OCI-LY7 (cell line): ENCODE results near the gene WWOX.

Experiments used
- EZH2phosphoT487 ChIP-seq: fragments of 200-600 bp; sonication (generic); IDR thresholded peaks from 2 replicates; pipeline ENCODE4 v1.6.1; 2018; ENCODE audit warnings: low read depth, borderline replicate concordance, mild to moderate bottlenecking, mixed run types, antibody characterized with exemption, low read length, moderate library complexity, mixed read lengths
- TF ChIP-seq, protein P1 (sequence below): fragments of 200-600 bp; sonication (generic); conservative IDR thresholded peaks from 2 replicates; pipeline ENCODE4 v1.5.1; 2014; ENCODE audit warnings: mild to moderate bottlenecking, antibody characterized with exemption, low read length, moderate library complexity, mixed read lengths

DNA sequence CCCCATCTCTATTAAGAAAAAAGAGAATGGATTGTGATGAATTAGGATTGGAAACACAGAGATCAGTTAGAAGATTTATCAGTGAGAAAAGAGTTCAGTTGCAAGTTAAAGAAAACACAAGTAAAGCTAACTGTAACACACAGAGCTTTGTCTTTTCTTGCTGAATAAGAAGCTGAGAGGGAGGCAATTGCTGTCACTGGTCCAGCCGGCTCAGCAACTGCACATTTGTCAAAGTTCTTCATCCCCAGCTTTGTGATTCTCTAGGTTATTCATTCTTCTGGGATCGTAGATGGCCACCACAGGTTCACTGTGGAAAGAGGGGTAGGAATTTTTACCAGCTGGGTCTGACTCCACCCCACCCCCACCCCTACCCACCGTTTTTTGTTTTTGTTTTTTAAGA, 615.7 kb downstream of the WWOX start:
- TF ChIP-seq, protein P1, sequence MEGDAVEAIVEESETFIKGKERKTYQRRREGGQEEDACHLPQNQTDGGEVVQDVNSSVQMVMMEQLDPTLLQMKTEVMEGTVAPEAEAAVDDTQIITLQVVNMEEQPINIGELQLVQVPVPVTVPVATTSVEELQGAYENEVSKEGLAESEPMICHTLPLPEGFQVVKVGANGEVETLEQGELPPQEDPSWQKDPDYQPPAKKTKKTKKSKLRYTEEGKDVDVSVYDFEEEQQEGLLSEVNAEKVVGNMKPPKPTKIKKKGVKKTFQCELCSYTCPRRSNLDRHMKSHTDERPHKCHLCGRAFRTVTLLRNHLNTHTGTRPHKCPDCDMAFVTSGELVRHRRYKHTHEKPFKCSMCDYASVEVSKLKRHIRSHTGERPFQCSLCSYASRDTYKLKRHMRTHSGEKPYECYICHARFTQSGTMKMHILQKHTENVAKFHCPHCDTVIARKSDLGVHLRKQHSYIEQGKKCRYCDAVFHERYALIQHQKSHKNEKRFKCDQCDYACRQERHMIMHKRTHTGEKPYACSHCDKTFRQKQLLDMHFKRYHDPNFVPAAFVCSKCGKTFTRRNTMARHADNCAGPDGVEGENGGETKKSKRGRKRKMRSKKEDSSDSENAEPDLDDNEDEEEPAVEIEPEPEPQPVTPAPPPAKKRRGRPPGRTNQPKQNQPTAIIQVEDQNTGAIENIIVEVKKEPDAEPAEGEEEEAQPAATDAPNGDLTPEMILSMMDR = no peak
- TF ChIP-seq EZH2phosphoT487 = no peak
